Upper lobe of left lung (tissue), 4 donors: ENCODE measurements around the gene C22orf23.

Experiments used
- POLR2AphosphoS5 ChIP-seq, 2 donors: sonication (generic); formaldehyde crosslinking; IDR thresholded peaks; one replicate each; pipeline ENCODE4 v1.5.1; 2017; ENCODE audit warnings: antibody characterized with exemption in 2 of 2
- TF ChIP-seq, protein P1 (sequence below), 6 experiments: fragments of 450-650 bp in 4 of 6; fragments of 200-600 bp in 2 of 6; sonication (generic) in 2 of 6; IDR thresholded peaks; one replicate each; pipeline ENCODE4 v1.5.1; 2016 to 2019; ENCODE audit warnings: antibody characterized with exemption in 6 of 6

DNA sequence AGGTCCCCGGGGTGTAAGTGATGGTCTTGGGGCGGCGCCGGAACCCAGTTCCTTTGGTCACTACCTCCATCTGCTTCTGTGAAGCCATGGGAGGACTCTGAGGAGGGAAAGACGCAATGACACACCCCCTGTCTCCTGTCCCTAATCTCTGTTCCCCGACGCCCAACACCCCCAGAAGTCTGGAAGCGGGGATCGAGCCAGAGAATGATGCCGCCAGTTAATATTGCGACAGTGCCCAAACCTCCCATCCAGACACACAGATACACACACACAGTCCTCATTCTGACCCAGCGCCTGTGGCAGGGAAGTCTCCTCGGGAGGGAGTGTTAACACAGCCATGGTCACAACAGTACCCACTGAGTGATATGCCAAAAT lies 352 bp downstream of the C22orf23 start:
- TF ChIP-seq, protein P1, sequence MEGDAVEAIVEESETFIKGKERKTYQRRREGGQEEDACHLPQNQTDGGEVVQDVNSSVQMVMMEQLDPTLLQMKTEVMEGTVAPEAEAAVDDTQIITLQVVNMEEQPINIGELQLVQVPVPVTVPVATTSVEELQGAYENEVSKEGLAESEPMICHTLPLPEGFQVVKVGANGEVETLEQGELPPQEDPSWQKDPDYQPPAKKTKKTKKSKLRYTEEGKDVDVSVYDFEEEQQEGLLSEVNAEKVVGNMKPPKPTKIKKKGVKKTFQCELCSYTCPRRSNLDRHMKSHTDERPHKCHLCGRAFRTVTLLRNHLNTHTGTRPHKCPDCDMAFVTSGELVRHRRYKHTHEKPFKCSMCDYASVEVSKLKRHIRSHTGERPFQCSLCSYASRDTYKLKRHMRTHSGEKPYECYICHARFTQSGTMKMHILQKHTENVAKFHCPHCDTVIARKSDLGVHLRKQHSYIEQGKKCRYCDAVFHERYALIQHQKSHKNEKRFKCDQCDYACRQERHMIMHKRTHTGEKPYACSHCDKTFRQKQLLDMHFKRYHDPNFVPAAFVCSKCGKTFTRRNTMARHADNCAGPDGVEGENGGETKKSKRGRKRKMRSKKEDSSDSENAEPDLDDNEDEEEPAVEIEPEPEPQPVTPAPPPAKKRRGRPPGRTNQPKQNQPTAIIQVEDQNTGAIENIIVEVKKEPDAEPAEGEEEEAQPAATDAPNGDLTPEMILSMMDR (IDR thresholded peaks at IDR 0.05) = no peak
- no peak for TF ChIP-seq POLR2AphosphoS5 (IDR thresholded peaks at IDR 0.05)
